K562 (cell line): ENCODE measurements around the gene SLC7A14. TPM values are rescaled to one million over a fixed set of nuclear protein-coding genes. Genes with fewer than 3 reads are reported as not detected.

Experiments
- ATAC-seq: fragments of 200-7000 bp; cut with Tn5 transposase; 3 replicates; pipeline ENCODE4 v1.9.1; 2020; ENCODE audit warnings: moderate library complexity
- BruUV-seq: library from RNA; stranded (reverse); fragments of 400-500 nt; replicated peaks from 2 replicates; lab custom pipeline; 2021; lab: Mats Ljungman, UMichigan
- CTCF ChIA-PET: fragments of 300-600 bp; formaldehyde crosslinking; extraction: SDS; loops from one replicate; lab custom pipeline; 2021; ENCODE audit warnings: low intra/inter-chr PET ratio; lab: Yijun Ruan, JAX
- POLR2A ChIA-PET: fragments of 300-600, 350-650 bp; sonication (Branson Sonifier 250); formaldehyde crosslinking; extraction: SDS; loops from one replicate; lab custom pipeline; 2021; ENCODE audit warnings: antibody characterized with exemption, inconsistent platforms; lab: Yijun Ruan, JAX
- DNase-seq, 4 experiments: peaks; one replicate each; pipeline versions ENCODE4 v3.0.0 to v3.0.0-alpha.2; 2011 to 2018; ENCODE audit warnings: low spot score in 3 of 4, mixed read lengths in 3 of 4; ENCODE audit errors: extremely low read depth in 1 of 4
- FAIRE-seq: peaks from 2 replicates; lab custom pipeline; 2011; peaks lifted over from hg19 to GRCh38; lab: Jason Lieb, UNC
- H2AFZ ChIP-seq: 2 replicates; pipeline ENCODE4 v1.6.0; 2011; ENCODE audit warnings: low read depth, low read length, control low read depth, inconsistent platforms
- H3K27ac ChIP-seq: fragments of 200-600 bp; 3 replicates; pipeline ENCODE4 v1.8.0; 2011; ENCODE audit warnings: low read depth, mild to moderate bottlenecking, control low read depth, inconsistent platforms, low read length, moderate library complexity, mixed read lengths; ENCODE audit errors: extremely low read depth
- H3K27me3 ChIP-seq, 2 experiments: fragments of 300-600 bp in 1 of 2; 2 replicates in 1 of 2; 3 replicates in 1 of 2; pipeline versions ENCODE4 v1.6.0 to v1.8.0; 2011; ENCODE audit warnings: inconsistent platforms in 2 of 2, low read length in 2 of 2, mild to moderate bottlenecking in 1 of 2, mixed read lengths in 1 of 2, moderate library complexity in 1 of 2; ENCODE audit not compliant: control insufficient read depth in 2 of 2, insufficient read depth in 2 of 2
- H3K36me3 ChIP-seq: fragments of 300-600 bp; 3 replicates; pipeline ENCODE4 v1.8.0; 2011; ENCODE audit warnings: mild to moderate bottlenecking, low read length, inconsistent platforms; ENCODE audit not compliant: control insufficient read depth, insufficient read depth
- H3K4me1 ChIP-seq, 2 experiments: fragments of 200-600 bp in 1 of 2; replicated peaks in 1 of 2; 2 replicates in 1 of 2; 3 replicates in 1 of 2; pipeline versions ENCODE4 v1.5.1 to v1.8.0; 2011; ENCODE audit warnings: inconsistent platforms in 2 of 2, low read length in 2 of 2, mild to moderate bottlenecking in 1 of 2, mixed read lengths in 1 of 2, moderate library complexity in 1 of 2; ENCODE audit not compliant: control insufficient read depth in 2 of 2, insufficient read depth in 2 of 2
- H3K4me2 ChIP-seq: 2 replicates; pipeline ENCODE4 v1.6.1; 2011; ENCODE audit warnings: low read length, control low read depth, inconsistent platforms, mixed read lengths; ENCODE audit not compliant: insufficient read depth
- H3K4me3 ChIP-seq: fragments of 200-600 bp; sonication (generic), shearing (Covaris generic); 2 replicates; pipeline ENCODE4 v1.5.1; 2016; ENCODE audit warnings: control low read depth, inconsistent platforms
- H3K79me2 ChIP-seq: fragments of 200-600 bp; 3 replicates; pipeline ENCODE4 v1.8.0; 2011; ENCODE audit warnings: low read length, inconsistent platforms; ENCODE audit not compliant: control insufficient read depth, insufficient read depth
- H3K9ac ChIP-seq, 2 experiments: 2 replicates each; pipeline versions ENCODE4 v1.6.0 to v1.6.1; 2011; ENCODE audit warnings: low read depth in 2 of 2, low read length in 2 of 2, control low read depth in 1 of 2, inconsistent platforms in 1 of 2, mild to moderate bottlenecking in 1 of 2, mixed read lengths in 1 of 2; ENCODE audit not compliant: insufficient read depth in 1 of 2
- H3K9me1 ChIP-seq: one replicate; pipeline ENCODE4 v1.6.0; 2011; ENCODE audit warnings: inconsistent platforms, mild to moderate bottlenecking, low read length, moderate library complexity; ENCODE audit not compliant: control insufficient read depth, insufficient read depth
- H3K9me3 ChIP-seq: replicated peaks from 2 replicates; pipeline ENCODE4 v1.5.1; 2011; ENCODE audit warnings: low read depth, low read length, inconsistent platforms; ENCODE audit not compliant: control insufficient read depth, insufficient read depth
- H4K20me1 ChIP-seq: replicated peaks from 2 replicates; pipeline ENCODE4 v1.6.1; 2011; ENCODE audit warnings: low read length, inconsistent platforms, mixed read lengths; ENCODE audit not compliant: control insufficient read depth, insufficient read depth
- ERF ChIP-seq: fragments of 450-650 bp; formaldehyde crosslinking; IDR thresholded peaks from 2 replicates; pipeline ENCODE4 v1.4.0; 2020; ENCODE audit warnings: mild to moderate bottlenecking, mixed read lengths
- GTF3C2 ChIP-seq: IDR thresholded peaks from 3 replicates; pipeline ENCODE4 v1.6.1; 2011; ENCODE audit warnings: borderline replicate concordance, mild to moderate bottlenecking, moderate library complexity; ENCODE audit not compliant: insufficient read length; ENCODE audit errors: extremely low read depth
- HOMEZ ChIP-seq: fragments of 250-450 bp; sonication (Bioruptor Pico); IDR thresholded peaks from 2 replicates; pipeline ENCODE4 v1.4.0; 2020; ENCODE audit warnings: mild to moderate bottlenecking, moderate library complexity
- NR0B1 ChIP-seq: fragments of 450-650 bp; IDR thresholded peaks from one replicate; pipeline ENCODE4 v1.6.1; 2018; ENCODE audit warnings: mild to moderate bottlenecking, moderate library complexity; ENCODE audit not compliant: partially characterized antibody
- ZKSCAN3 ChIP-seq: fragments of 250-450 bp; sonication (Bioruptor Pico); IDR thresholded peaks from 2 replicates; pipeline ENCODE4 v1.4.0; 2020
- ZNF146 ChIP-seq: IDR thresholded peaks from one replicate; pipeline ENCODE4 v1.6.1; 2018; ENCODE audit warnings: missing compliant biosample characterization; ENCODE audit not compliant: unreplicated experiment
- ZNF507 ChIP-seq: conservative IDR thresholded peaks from 2 replicates; pipeline ENCODE4 v1.6.1; 2017; ENCODE audit warnings: missing genetic modification characterization, missing compliant biosample characterization
- WGBS: fragments of 100-300 bp; shearing (Covaris generic); methylation state at CpG from one replicate; pipeline ENCODE4 v1.1.6; 2016; ENCODE audit warnings: low coverage, mixed read lengths; ENCODE audit not compliant: insufficient coverage; ENCODE audit errors: missing lambda C conversion rate; 5-methylcytosine and 5-hydroxymethylcytosine counted together
- in situ Hi-C: fragments of 300-500 bp; cut with MboI; formaldehyde crosslinking; loops from 4 replicates; pipeline ENCODE4 v1.15.0; 2018; ENCODE audit warnings: inconsistent platforms, mixed read lengths
- intact Hi-C: fragments of 100-400 bp; cut with micrococcal nuclease; formaldehyde crosslinking; loops from 2 replicates; pipeline ENCODE4 v1.14.2; 2022
- polyA plus RNA-seq, 8 experiments: library from polyadenylated mRNA; depleted of rRNA in 4 of 8; stranded (reverse) in 5 of 8; unstranded in 3 of 8; fragments of >200 nt; fragmentation: Nextera tagmentation in 2 of 8; fragmentation: Illumina TruSeq in 1 of 8; extraction: Ambion mirVana in 2 of 8; extraction: Trizol in 1 of 8; gene quantifications; 2 replicates each; pipeline versions ENCODE4 v1.2.1 to v1.2.3, GENCODE V29; 2011 to 2014; ENCODE audit warnings: inconsistent platforms in 1 of 8, missing spikeins in 1 of 8
- total RNA-seq, 7 experiments: library from RNA; depleted of rRNA in 6 of 7; stranded (reverse); fragments of >200 nt in 6 of 7; fragmentation: Illumina TruSeq in 2 of 7; extraction: Trizol in 2 of 7; gene quantifications; 2 replicates each; pipeline versions ENCODE4 v1.2.1 to v1.2.3, GENCODE V29; 2011 to 2021; ENCODE audit warnings: low replicate concordance in 1 of 7

Gene SLC7A14
- total and polyA plus RNA-seq, 9 of the 15 experiments (the other 6 are each of a cell fraction or from before 2014, with no cell fraction given), result not detected

GRCh38 chr3:170450039-170450438, 135.8 kb downstream of the SLC7A14 start:
- H3K79me2 ChIP-seq, result no peaks in the 10 kb centered on the region
- ChIA-PET POLR2A (no interaction called here), CTCF (no interaction called here)
- FAIRE-seq (no peak), ATAC-seq (no peak), DNase-seq (no peak)
- H3K9ac ChIP-seq, result no peak overlapping the region
- no peak overlapping the region for H3K4me2 ChIP-seq
- no peak overlapping the region for H3K27ac ChIP-seq
- H3K9me1 ChIP-seq, result no peaks in the 10 kb centered on the region
- intact Hi-C loops, result no loop called here
- no peaks in the 10 kb centered on the region for H3K27me3 ChIP-seq
- H2AFZ ChIP-seq, result no peak overlapping the region
- H3K4me1 ChIP-seq, result no peaks in the 10 kb centered on the region; a peak in 1 of 5 replicates
- no peaks in the 10 kb centered on the region for H4K20me1 ChIP-seq
- no TSS peak for BruUV-seq
- H3K9me3 ChIP-seq, result no peaks in the 10 kb centered on the region
- WGBS, result 17% methylated on average over 2 of the region's 2 CpGs
- TF ChIP-seq NR0B1, result no peak
- no peak for TF ChIP-seq GTF3C2
- no peak for TF ChIP-seq ZKSCAN3 (CRISPR knock-in tag)
- no peak for TF ChIP-seq ZNF146
- TF ChIP-seq ZNF507 (tag), result no peak
- TF ChIP-seq HOMEZ, result no peak
- TF ChIP-seq ERF (CRISPR knock-in tag), result no peak
- H3K36me3 ChIP-seq, result no peaks in the 10 kb centered on the region
- H3K4me3 ChIP-seq, result no peak overlapping the region
- in situ Hi-C loops, result no loop called here
